22Rv1 (cell line): ENCODE results near the gene VANGL2.

Experiments
- CTCF ChIP-seq: fragments of 450-650 bp; IDR thresholded peaks from 2 replicates; pipeline ENCODE4 v1.5.1; 2017; ENCODE audit warnings: mild to moderate bottlenecking
- ZFX ChIP-seq: fragments of 450-650 bp; IDR thresholded peaks from 2 replicates; pipeline ENCODE4 v1.6.1; 2017; ENCODE audit warnings: antibody characterized with exemption, borderline replicate concordance

GRCh38 chr1:160425847-160426246 lies 25.5 kb downstream of the VANGL2 start:
- TF ChIP-seq CTCF (no peak), ZFX (no peak)
